Measurements from ENCODE around the gene SLC25A1. TPM values are rescaled to one million over a fixed set of nuclear protein-coding genes. Genes with fewer than 3 reads are reported as not detected.

The SLC25A1 gene
- total and polyA plus RNA-seq, 4 donors: 36.3 to 95.8 (median 48.6) TPM

GRCh38 chr22:19208287-19208847, 29.8 kb upstream of the SLC25A1 start:
- Histone ChIP-seq H3K27ac (ENCODE audit: low read depth in 1 of 2, low read length in 1 of 2) (no peak overlapping the region), H3K9me3 (ENCODE audit: control insufficient read depth in 4 of 4, insufficient read depth in 3 of 4, low read length in 3 of 4) (no peaks in the 10 kb centered on the region), H3K4me3 (no peak overlapping the region), H3K27me3 (ENCODE audit: control insufficient read depth in 3 of 3, insufficient read depth in 3 of 3, low read length in 2 of 3) (no peaks in the 10 kb centered on the region), H3K36me3 (ENCODE audit: control insufficient read depth in 4 of 4, insufficient read depth in 4 of 4, low read length in 4 of 4) (peaks cover 0 to 4% (median 1%) of the 10 kb centered on the region in 4 donors), H3K4me1 (ENCODE audit: control insufficient read depth in 5 of 5, insufficient read depth in 5 of 5, low read length in 5 of 5) (peaks cover 0 to 7% (median under 1%) of the 10 kb centered on the region in 5 donors), H3K9ac (ENCODE audit: insufficient read depth in 1 of 2, low read length in 2 of 2) (no peak overlapping the region)
- TF ChIP-seq CTCF (IDR thresholded peaks at IDR 0.05; ENCODE audit: control extremely low read depth, extremely low read depth): no peak
- ATAC-seq (ENCODE audit: insufficient read depth, low FRiP score) (no peak), DNase-seq (no peak)
- 83 to 91% methylated on average over 4 of the region's 4 CpGs for WGBS, 2 donors

GRCh38 chr22:19207884-19208283, 29.3 kb upstream of the SLC25A1 start:
- peaks cover 0 to 4% (median 1%) of the 10 kb centered on the region in 4 donors for H3K36me3 ChIP-seq (ENCODE audit: control insufficient read depth in 4 of 4, insufficient read depth in 4 of 4, low read length in 4 of 4)
- peaks cover 0 to 3% (median 0%) of the 10 kb centered on the region in 5 donors for H3K4me1 ChIP-seq (ENCODE audit: control insufficient read depth in 5 of 5, insufficient read depth in 5 of 5, low read length in 5 of 5)
- H3K27me3 ChIP-seq (ENCODE audit: control insufficient read depth in 3 of 3, insufficient read depth in 3 of 3, low read length in 2 of 3): no peaks in the 10 kb centered on the region
- no peaks in the 10 kb centered on the region for H3K9me3 ChIP-seq (ENCODE audit: control insufficient read depth in 4 of 4, insufficient read depth in 3 of 4, low read length in 3 of 4)
- H3K9ac ChIP-seq (ENCODE audit: insufficient read depth in 1 of 2, low read length in 2 of 2): no peak overlapping the region
- H3K4me3 ChIP-seq: no peak overlapping the region
- DNase-seq (no peak), ATAC-seq (ENCODE audit: insufficient read depth, low FRiP score) (no peak)
- no peak overlapping the region for H3K27ac ChIP-seq (ENCODE audit: low read depth in 1 of 2, low read length in 1 of 2)
- TF ChIP-seq CTCF (IDR thresholded peaks at IDR 0.05; ENCODE audit: control extremely low read depth, extremely low read depth): no peak
- WGBS, 2 donors: 86 to 93% methylated on average over 5 of the region's 5 CpGs

DNA sequence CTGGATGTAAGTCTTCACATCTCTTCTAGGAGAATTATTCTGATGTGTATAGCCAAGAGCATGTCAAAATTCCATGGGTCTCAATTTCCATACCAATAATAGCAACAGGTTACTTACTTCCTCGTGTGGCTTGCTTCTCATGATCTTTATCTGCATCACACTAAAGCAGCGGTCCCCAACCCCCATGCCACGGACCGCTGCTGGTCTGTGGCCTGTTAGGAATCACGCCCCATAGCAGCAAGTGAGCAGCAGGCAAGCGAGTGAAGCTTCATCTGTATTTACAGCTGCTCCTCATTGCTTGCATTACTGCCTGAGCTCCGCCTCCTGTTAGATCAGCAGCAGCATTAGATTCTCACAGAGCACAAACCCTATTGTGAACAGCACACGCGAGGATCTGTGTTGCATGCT, 28.9 kb upstream of the SLC25A1 start:
- Histone ChIP-seq H3K27me3 (ENCODE audit: control insufficient read depth in 3 of 3, insufficient read depth in 3 of 3, low read length in 2 of 3) (no peaks in the 10 kb centered on the region), H3K4me3 (no peak overlapping the region), H3K9me3 (ENCODE audit: control insufficient read depth in 4 of 4, insufficient read depth in 3 of 4, low read length in 3 of 4) (no peaks in the 10 kb centered on the region), H3K27ac (ENCODE audit: low read depth in 1 of 2, low read length in 1 of 2) (no peak overlapping the region), H3K4me1 (ENCODE audit: control insufficient read depth in 5 of 5, insufficient read depth in 5 of 5, low read length in 5 of 5) (peaks cover 0 to 3% (median 0%) of the 10 kb centered on the region in 5 donors), H3K9ac (ENCODE audit: insufficient read depth in 1 of 2, low read length in 2 of 2) (no peak overlapping the region), H3K36me3 (ENCODE audit: control insufficient read depth in 4 of 4, insufficient read depth in 4 of 4, low read length in 4 of 4) (peaks cover 0 to 4% (median 1%) of the 10 kb centered on the region in 4 donors)
- DNase-seq: no peak
- no peak for TF ChIP-seq CTCF (IDR thresholded peaks at IDR 0.05; ENCODE audit: control extremely low read depth, extremely low read depth)
- 81 to 85% methylated on average over 9 of the region's 9 CpGs for WGBS, 2 donors
- no peak for ATAC-seq (ENCODE audit: insufficient read depth, low FRiP score)

DNA sequence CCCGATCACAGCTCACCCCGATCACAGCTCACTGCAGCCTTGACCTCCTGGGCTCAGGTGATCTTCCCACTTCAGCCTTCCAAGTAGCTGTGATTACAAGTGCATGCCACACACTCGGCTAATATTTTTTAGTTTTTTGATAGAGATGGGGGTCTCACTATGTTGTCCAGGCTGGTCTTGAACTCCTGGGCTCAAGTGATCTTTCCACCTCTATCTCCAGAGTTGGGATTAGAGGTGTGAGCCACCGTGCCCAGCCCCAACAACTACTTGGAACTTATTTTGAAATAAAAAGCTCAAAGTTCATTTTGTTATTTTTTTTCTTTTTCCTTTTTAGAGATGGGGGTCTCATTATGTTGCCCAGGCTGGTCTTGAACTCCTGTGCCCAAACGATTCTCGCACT, 27.8 kb upstream of the SLC25A1 start:
- H3K4me1 ChIP-seq (ENCODE audit: control insufficient read depth in 5 of 5, insufficient read depth in 5 of 5, low read length in 5 of 5): peaks cover 0 to 3% (median 0%) of the 10 kb centered on the region in 5 donors
- peaks cover 0 to 4% (median 1%) of the 10 kb centered on the region in 4 donors for H3K36me3 ChIP-seq (ENCODE audit: control insufficient read depth in 4 of 4, insufficient read depth in 4 of 4, low read length in 4 of 4)
- no peak overlapping the region for H3K4me3 ChIP-seq
- H3K9ac ChIP-seq (ENCODE audit: insufficient read depth in 1 of 2, low read length in 2 of 2): no peak overlapping the region
- no peaks in the 10 kb centered on the region for H3K9me3 ChIP-seq (ENCODE audit: control insufficient read depth in 4 of 4, insufficient read depth in 3 of 4, low read length in 3 of 4)
- no peak for TF ChIP-seq CTCF (IDR thresholded peaks at IDR 0.05; ENCODE audit: control extremely low read depth, extremely low read depth)
- no peak for ATAC-seq (ENCODE audit: insufficient read depth, low FRiP score)
- 94 to 98% methylated on average over 6 of the region's 6 CpGs for WGBS, 2 donors
- H3K27me3 ChIP-seq (ENCODE audit: control insufficient read depth in 3 of 3, insufficient read depth in 3 of 3, low read length in 2 of 3): no peaks in the 10 kb centered on the region
- H3K27ac ChIP-seq (ENCODE audit: low read depth in 1 of 2, low read length in 1 of 2): no peak overlapping the region
- DNase-seq: no peak

All from lung (tissue), 12 donors.